H1 (cell line): Measurements from ENCODE around the gene P2RY14. TPM values are rescaled to one million over a fixed set of nuclear protein-coding genes. Genes with fewer than 3 reads are reported as not detected.

ENCODE experiments used
- CTCF ChIA-PET: fragments of 300-600 bp; sonication (Branson Sonifier 250); formaldehyde crosslinking; loops from one replicate; lab custom pipeline; 2021; ENCODE audit not compliant: partially characterized antibody; lab: Charles Lee
- POLR2A ChIA-PET: fragments of 300-600 bp; sonication (Branson Sonifier 250); formaldehyde crosslinking; loops from one replicate; lab custom pipeline; 2021; ENCODE audit warnings: inconsistent platforms; ENCODE audit not compliant: partially characterized antibody; lab: Charles Lee
- DNase-seq, 2 experiments: peaks; one replicate each; pipeline versions ENCODE4 v3.0.0 to v3.0.0-alpha.2; 2010 to 2022; ENCODE audit warnings: low spot score in 2 of 2, low read depth in 1 of 2, mixed read lengths in 1 of 2
- FAIRE-seq: peaks from 2 replicates; lab custom pipeline; 2011; peaks lifted over from hg19 to GRCh38; lab: Jason Lieb, UNC
- H2AFZ ChIP-seq: 2 replicates; pipeline ENCODE4 v1.8.1; 2012; ENCODE audit warnings: low read length, inconsistent platforms
- H2AK5ac ChIP-seq: 2 replicates; pipeline ENCODE4 v1.6.1; 2013; ENCODE audit warnings: low read depth, low read length
- H2BK120ac ChIP-seq: replicated peaks from 2 replicates; pipeline ENCODE3; 2013; ENCODE audit warnings: low read depth, low read length, inconsistent platforms
- H2BK12ac ChIP-seq: 2 replicates; pipeline ENCODE4 v1.6.1; 2013; ENCODE audit warnings: low read depth, low read length
- H2BK15ac ChIP-seq: 2 replicates; pipeline ENCODE4 v1.6.1; 2013; ENCODE audit warnings: low read length
- H2BK20ac ChIP-seq: 2 replicates; pipeline ENCODE4 v1.6.1; 2013; ENCODE audit warnings: low read length
- H2BK5ac ChIP-seq: 2 replicates; pipeline ENCODE4 v1.6.1; 2013; ENCODE audit warnings: low read depth, low read length
- H3K14ac ChIP-seq: 2 replicates; pipeline ENCODE4 v1.6.1; 2013; ENCODE audit warnings: inconsistent platforms; ENCODE audit not compliant: insufficient read length
- H3K18ac ChIP-seq: 2 replicates; pipeline ENCODE4 v1.6.1; 2013; ENCODE audit warnings: low read length; ENCODE audit errors: extremely low read depth
- H3K23ac ChIP-seq: 2 replicates; pipeline ENCODE4 v1.6.1; 2013; ENCODE audit warnings: inconsistent platforms; ENCODE audit not compliant: insufficient read length
- H3K23me2 ChIP-seq: 2 replicates; pipeline ENCODE4 v1.6.1; 2013; ENCODE audit warnings: low read depth, low read length
- H3K27ac ChIP-seq: 2 replicates; pipeline ENCODE4 v1.6.1; 2011; ENCODE audit warnings: low read depth, low read length, inconsistent platforms
- H3K27me3 ChIP-seq, 4 experiments: replicated peaks in 1 of 4; 1 replicate in 1 of 4; 2 replicates in 3 of 4; pipeline versions ENCODE4 v1.6.1 to v1.8.1; 2011 to 2013; ENCODE audit warnings: low read length in 3 of 4, mild to moderate bottlenecking in 3 of 4, inconsistent platforms in 2 of 4, mixed read lengths in 2 of 4, moderate library complexity in 1 of 4; ENCODE audit not compliant: control insufficient read depth in 3 of 4, insufficient read depth in 3 of 4; ENCODE audit errors: extremely low read depth in 1 of 4
- H3K36me3 ChIP-seq, 4 experiments: 2 replicates each; pipeline versions ENCODE4 v1.6.1 to v1.8.1; 2011 to 2013; ENCODE audit warnings: mild to moderate bottlenecking in 4 of 4, low read length in 3 of 4, moderate library complexity in 2 of 4, control low read depth in 1 of 4, inconsistent platforms in 1 of 4; ENCODE audit not compliant: insufficient read depth in 4 of 4, control insufficient read depth in 2 of 4
- H3K4ac ChIP-seq: replicated peaks from 2 replicates; pipeline ENCODE3; 2013; ENCODE audit warnings: low read length, low read depth, mixed read lengths, inconsistent platforms; ENCODE audit not compliant: insufficient read length
- H3K4me1 ChIP-seq, 4 experiments: replicated peaks in 1 of 4; 1 replicate in 1 of 4; 2 replicates in 3 of 4; pipeline versions ENCODE4 v1.6.1 to v1.8.1; 2011 to 2013; ENCODE audit warnings: low read length in 3 of 4, inconsistent platforms in 2 of 4, mixed read lengths in 1 of 4; ENCODE audit not compliant: insufficient read depth in 4 of 4, control insufficient read depth in 3 of 4
- H3K4me2 ChIP-seq, 2 experiments: 2 replicates each; pipeline versions ENCODE4 v1.6.1 to v1.8.1; 2011 to 2013; ENCODE audit warnings: low read depth in 2 of 2, low read length in 2 of 2, control low read depth in 1 of 2, inconsistent platforms in 1 of 2, mild to moderate bottlenecking in 1 of 2; ENCODE audit not compliant: insufficient read depth in 1 of 2
- H3K4me3 ChIP-seq, 4 experiments: fragments of 200-600, 300-600 bp in 1 of 4; sonication (generic), shearing (Covaris generic), sonication (Bioruptor Twin) in 1 of 4; 2 replicates each; pipeline versions ENCODE4 v1.5.1 to v1.8.1; 2011 to 2016; ENCODE audit warnings: low read length in 4 of 4, low read depth in 3 of 4, control low read depth in 2 of 4, inconsistent platforms in 2 of 4, mild to moderate bottlenecking in 2 of 4, mixed read lengths in 1 of 4, moderate library complexity in 1 of 4; ENCODE audit not compliant: insufficient read depth in 2 of 4; ENCODE audit errors: extremely low read depth in 1 of 4
- H3K56ac ChIP-seq: replicated peaks from 2 replicates; pipeline ENCODE3; 2013; ENCODE audit warnings: low read depth, mild to moderate bottlenecking, mixed read lengths, low read length, inconsistent platforms; ENCODE audit not compliant: insufficient read length
- H3K79me1 ChIP-seq: 2 replicates; pipeline ENCODE4 v1.6.1; 2013; ENCODE audit warnings: low read depth, low read length, control low read depth
- H3K79me2 ChIP-seq, 2 experiments: 2 replicates each; pipeline versions ENCODE4 v1.6.1 to v1.8.1; 2012 to 2013; ENCODE audit warnings: low read length in 2 of 2, mild to moderate bottlenecking in 2 of 2, inconsistent platforms in 1 of 2; ENCODE audit not compliant: insufficient read depth in 2 of 2, control insufficient read depth in 1 of 2
- H3K9ac ChIP-seq, 4 experiments: replicated peaks in 1 of 4; 1 replicate in 1 of 4; 2 replicates in 3 of 4; pipeline versions ENCODE4 v1.6.1 to v1.8.1; 2011 to 2013; ENCODE audit warnings: low read depth in 3 of 4, low read length in 3 of 4, control low read depth in 2 of 4, mild to moderate bottlenecking in 2 of 4, moderate library complexity in 2 of 4, inconsistent platforms in 1 of 4; ENCODE audit errors: extremely low read depth in 1 of 4
- H3K9me3 ChIP-seq, 2 experiments: 2 replicates each; pipeline versions ENCODE4 v1.6.1 to v1.8.1; 2012 to 2013; ENCODE audit warnings: mild to moderate bottlenecking in 2 of 2, moderate library complexity in 2 of 2, control low read depth in 1 of 2, inconsistent platforms in 1 of 2, low read depth in 1 of 2, low read length in 1 of 2, mixed read lengths in 1 of 2; ENCODE audit not compliant: insufficient read depth in 2 of 2
- H4K20me1 ChIP-seq, 2 experiments: replicated peaks in 1 of 2; 2 replicates each; pipeline versions ENCODE3 to v1.8.1; 2011 to 2013; ENCODE audit warnings: inconsistent platforms in 2 of 2, low read length in 2 of 2, mild to moderate bottlenecking in 1 of 2; ENCODE audit not compliant: insufficient read depth in 2 of 2, control insufficient read depth in 1 of 2
- H4K5ac ChIP-seq: 2 replicates; pipeline ENCODE4 v1.6.1; 2013; ENCODE audit warnings: low read length, low read depth, mixed read lengths, inconsistent platforms; ENCODE audit not compliant: insufficient read length
- H4K8ac ChIP-seq: 2 replicates; pipeline ENCODE4 v1.8.0; 2013; ENCODE audit warnings: mild to moderate bottlenecking, moderate library complexity, low read length, inconsistent platforms; ENCODE audit not compliant: insufficient read depth; ENCODE audit errors: extremely low read depth
- H4K91ac ChIP-seq: replicated peaks from 2 replicates; pipeline ENCODE3; 2013; ENCODE audit warnings: low read length, mixed read lengths, inconsistent platforms; ENCODE audit not compliant: insufficient read length
- CREB1 ChIP-seq: IDR thresholded peaks from 2 replicates; pipeline ENCODE4 v1.6.1; 2012; ENCODE audit warnings: inconsistent platforms
- JUND ChIP-seq: IDR thresholded peaks from 2 replicates; pipeline ENCODE4 v1.6.1; 2011; ENCODE audit warnings: mild to moderate bottlenecking, improper control_type of control experiment, low read length
- WGBS, 2 experiments: shearing (Covaris generic) in 1 of 2; methylation state at CpG; one replicate each; pipeline versions ENCODE4 v1.1.6 to v1.1.7; 2013 to 2015; ENCODE audit warnings: low lambda C conversion rate in 2 of 2, mixed read lengths in 2 of 2, inconsistent platforms in 1 of 2, low coverage in 1 of 2, missing lambda C conversion rate in 1 of 2; ENCODE audit not compliant: insufficient replicate concordance in 2 of 2, insufficient coverage in 1 of 2, insufficient read length in 1 of 2; ENCODE audit errors: extremely low coverage in 1 of 2, missing lambda C conversion rate in 1 of 2; 5-methylcytosine and 5-hydroxymethylcytosine counted together
- polyA plus RNA-seq, 7 experiments: library from polyadenylated mRNA; depleted of rRNA in 3 of 7; stranded (reverse) in 5 of 7; unstranded in 2 of 7; fragments of >200 nt in 5 of 7; fragments of 200-250 nt in 2 of 7; gene quantifications; 1 replicate in 5 of 7; 2 replicates in 1 of 7; 4 replicates in 1 of 7; pipeline versions ENCODE4 v1.2.1 to v1.2.3, GENCODE V29; 2011 to 2013; ENCODE audit warnings: missing spikeins in 2 of 7, mixed read lengths in 2 of 7
- total RNA-seq: library from RNA; stranded (reverse); fragmentation: NEBNext Ultra II Directional; extraction: Animal tissue kit (Norgen Biotek cat#: 25700); gene quantifications from 2 replicates; pipeline ENCODE4 v1.2.1, GENCODE V29; 2021

P2RY14 gene
- total and polyA plus RNA-seq, 2 of the 8 experiments (the other 6 are each of a cell fraction or from before 2014, with no cell fraction given), result not detected

DNA sequence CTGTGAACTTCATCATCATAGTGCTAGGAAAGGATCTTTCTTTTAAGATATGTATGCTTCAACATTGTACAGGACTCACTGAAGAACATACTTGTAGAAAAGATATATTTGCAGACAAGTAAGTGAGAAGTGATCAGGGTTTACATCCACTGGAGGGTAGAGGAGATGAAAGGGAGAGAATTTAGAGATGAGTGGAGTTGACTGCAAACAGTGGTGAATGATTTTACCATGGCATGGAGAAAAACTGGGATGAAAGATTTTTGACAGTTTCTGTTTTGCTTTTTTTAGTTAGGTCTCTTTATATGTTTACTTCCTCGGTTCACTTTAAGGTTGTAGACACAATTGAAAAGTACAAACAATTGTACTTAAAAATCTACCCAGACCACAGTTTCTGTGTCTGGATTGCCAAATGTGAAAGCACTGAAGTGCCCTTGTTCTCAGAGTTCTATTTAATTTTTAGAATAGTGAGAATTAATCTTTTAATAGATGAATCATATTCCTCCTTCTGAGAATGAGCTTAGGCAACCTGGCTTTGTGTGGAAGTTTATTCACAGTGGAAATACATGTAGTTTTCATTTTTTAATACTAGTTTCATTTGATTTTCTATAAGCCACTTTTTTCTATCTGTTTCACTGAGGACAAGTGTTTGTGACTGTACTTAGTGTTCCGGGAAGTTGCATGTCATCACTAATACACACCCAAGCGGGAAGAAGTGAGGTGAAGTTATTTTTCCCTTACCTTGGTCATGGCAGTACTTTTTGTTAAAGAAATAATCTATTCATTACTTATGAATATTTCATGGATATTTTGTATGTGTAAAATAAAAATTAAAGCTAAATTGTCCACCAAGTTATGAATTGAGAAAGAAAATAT lies 73.6 kb downstream of the P2RY14 start:
- no peak overlapping the region for H2BK15ac ChIP-seq
- no peak overlapping the region for H3K23ac ChIP-seq
- no peak overlapping the region for H4K91ac ChIP-seq
- H2AFZ ChIP-seq, result no peak overlapping the region
- no peaks in the 10 kb centered on the region for H3K27me3 ChIP-seq
- H3K36me3 ChIP-seq, result no peaks in the 10 kb centered on the region
- H3K79me2 ChIP-seq, result no peaks in the 10 kb centered on the region
- no peak overlapping the region for H3K14ac ChIP-seq
- no peak overlapping the region for H3K9ac ChIP-seq
- no peak overlapping the region for H3K4me3 ChIP-seq
- H3K9me3 ChIP-seq, result no peaks in the 10 kb centered on the region
- no peaks in the 10 kb centered on the region for H3K79me1 ChIP-seq
- no peak overlapping the region for H3K4me2 ChIP-seq
- TF ChIP-seq JUND (no peak), CREB1 (no peak)
- FAIRE-seq (no peak), DNase-seq (no peak)
- H2BK12ac ChIP-seq, result no peak overlapping the region
- H2AK5ac ChIP-seq, result no peak overlapping the region
- no peak overlapping the region for H2BK120ac ChIP-seq
- no peak overlapping the region for H3K27ac ChIP-seq
- H3K23me2 ChIP-seq, result no peaks in the 10 kb centered on the region
- ChIA-PET CTCF (no interaction called here), POLR2A (no interaction called here)
- no peak overlapping the region for H2BK5ac ChIP-seq
- no peak overlapping the region for H3K4ac ChIP-seq
- no peak overlapping the region for H4K8ac ChIP-seq
- 91% methylated on average over 3 of the region's 3 CpGs; no CpG with 5 or more reads in 1 of the 2 experiments for WGBS, 2 experiments
- H3K4me1 ChIP-seq, result no peaks in the 10 kb centered on the region
- H2BK20ac ChIP-seq, result no peak overlapping the region
- H3K56ac ChIP-seq, result no peak overlapping the region
- no peaks in the 10 kb centered on the region for H4K20me1 ChIP-seq
- H4K5ac ChIP-seq, result no peak overlapping the region
- H3K18ac ChIP-seq, result no peak overlapping the region
